DOHH2 (cell line): ENCODE results near the gene ZDHHC1.

ENCODE experiments used
- H3F3A ChIP-seq: fragments of 200-600 bp; sonication (generic), shearing (Covaris generic); 2 replicates; pipeline ENCODE4 v1.6.0; 2016; ENCODE audit warnings: antibody characterized with exemption, mild to moderate bottlenecking; ENCODE audit not compliant: control insufficient read depth, insufficient read depth
- H3K27ac ChIP-seq: fragments of 200-600 bp; sonication (generic); 2 replicates; pipeline ENCODE4 v1.5.1; 2014; ENCODE audit warnings: low read depth, mild to moderate bottlenecking, low read length, moderate library complexity
- H3K27me3 ChIP-seq: fragments of 200-600 bp; sonication (generic); 2 replicates; pipeline ENCODE4 v1.6.1; 2014; ENCODE audit warnings: mild to moderate bottlenecking, low read length, mixed read lengths; ENCODE audit not compliant: control insufficient read depth
- H3K36me3 ChIP-seq: fragments of 200-600 bp; sonication (generic); 2 replicates; pipeline ENCODE4 v1.6.1; 2014; ENCODE audit warnings: mild to moderate bottlenecking, low read length, moderate library complexity, mixed read lengths; ENCODE audit not compliant: control insufficient read depth
- H3K4me1 ChIP-seq: fragments of 200-600 bp; sonication (generic); 2 replicates; pipeline ENCODE4 v1.6.1; 2014; ENCODE audit warnings: mild to moderate bottlenecking, low read length, mixed read lengths; ENCODE audit not compliant: control insufficient read depth
- H3K4me2 ChIP-seq: fragments of 200-600 bp; sonication (generic); 2 replicates; pipeline ENCODE4 v1.6.0; 2014; ENCODE audit warnings: mild to moderate bottlenecking, low read length, moderate library complexity
- H3K4me3 ChIP-seq: fragments of 200-600 bp; sonication (generic); 2 replicates; pipeline ENCODE4 v1.5.1; 2014; ENCODE audit warnings: mild to moderate bottlenecking, low read length, mixed read lengths
- H3K79me2 ChIP-seq: fragments of 200-600 bp; sonication (generic); 2 replicates; pipeline ENCODE4 v1.6.1; 2014; ENCODE audit warnings: mild to moderate bottlenecking, low read length, mixed read lengths; ENCODE audit not compliant: control insufficient read depth
- H3K9me2 ChIP-seq: fragments of 200-600 bp; sonication (generic); replicated peaks from 2 replicates; pipeline ENCODE4 v1.6.1; 2014; ENCODE audit warnings: mild to moderate bottlenecking, low read length, mixed read lengths; ENCODE audit not compliant: control insufficient read depth
- H3K9me3 ChIP-seq: fragments of 200-600 bp; sonication (generic); 2 replicates; pipeline ENCODE4 v1.6.1; 2014; ENCODE audit warnings: antibody characterized with exemption, low read length, mixed read lengths; ENCODE audit not compliant: control insufficient read depth, insufficient read depth
- H4K20me1 ChIP-seq: fragments of 200-600 bp; sonication (generic); 2 replicates; pipeline ENCODE4 v1.6.0; 2014; ENCODE audit warnings: low read depth, mild to moderate bottlenecking, antibody characterized with exemption, low read length, moderate library complexity; ENCODE audit not compliant: control insufficient read depth, insufficient read depth
- EZH2phosphoT487 ChIP-seq: fragments of 200-600 bp; sonication (generic); IDR thresholded peaks from 2 replicates; pipeline ENCODE4 v1.6.1; 2017; ENCODE audit warnings: borderline replicate concordance, mild to moderate bottlenecking, antibody characterized with exemption, low read length, moderate library complexity, mixed read lengths
- TF ChIP-seq, protein P1 (sequence below): fragments of 200-600 bp; sonication (generic); IDR thresholded peaks from one replicate; pipeline ENCODE4 v1.5.1; 2014; ENCODE audit warnings: antibody characterized with exemption, mild to moderate bottlenecking, low read depth, low read length; ENCODE audit not compliant: poor library complexity, severe bottlenecking

Gene ZDHHC1

DNA sequence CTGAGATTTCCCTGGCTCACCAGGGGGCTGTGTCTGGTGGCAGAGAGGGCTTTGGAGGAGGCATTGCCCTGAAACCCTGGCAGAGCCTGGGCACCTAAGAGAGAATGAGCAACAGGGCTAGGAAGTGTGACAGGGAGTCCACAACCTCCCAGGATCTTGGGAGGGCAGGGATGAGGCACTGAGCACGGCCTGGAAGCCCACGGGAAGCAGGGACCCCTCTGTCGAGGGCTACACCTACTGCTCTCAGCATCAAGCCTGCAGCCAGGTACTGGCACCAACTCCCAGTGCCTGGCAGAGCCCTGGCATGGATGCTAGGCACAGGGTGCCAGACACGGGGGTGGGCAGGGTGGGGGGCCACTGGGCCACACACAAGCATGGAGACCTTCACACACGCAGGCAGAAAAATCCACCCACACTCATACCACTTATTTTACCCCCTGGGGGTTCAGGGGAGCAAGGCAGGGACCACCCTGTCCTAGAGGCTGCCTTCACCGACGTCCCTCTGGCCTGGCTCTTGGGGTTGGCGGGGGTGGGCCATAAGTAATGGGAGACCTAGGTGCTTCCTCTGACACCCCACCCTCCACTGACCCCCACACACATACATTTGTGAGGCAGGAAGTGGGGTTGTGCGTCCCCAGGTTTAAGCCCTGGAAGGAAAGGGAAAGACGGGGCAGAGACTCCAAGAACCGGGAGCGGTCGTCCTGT is 13.7 kb upstream of the ZDHHC1 start:
- peaks cover 9% of the 10 kb centered on the region for H3K4me1 ChIP-seq
- no peaks in the 10 kb centered on the region for H3K36me3 ChIP-seq
- peak overlapping the region; percentile 66 for H3K4me2 ChIP-seq
- TF ChIP-seq, protein P1, sequence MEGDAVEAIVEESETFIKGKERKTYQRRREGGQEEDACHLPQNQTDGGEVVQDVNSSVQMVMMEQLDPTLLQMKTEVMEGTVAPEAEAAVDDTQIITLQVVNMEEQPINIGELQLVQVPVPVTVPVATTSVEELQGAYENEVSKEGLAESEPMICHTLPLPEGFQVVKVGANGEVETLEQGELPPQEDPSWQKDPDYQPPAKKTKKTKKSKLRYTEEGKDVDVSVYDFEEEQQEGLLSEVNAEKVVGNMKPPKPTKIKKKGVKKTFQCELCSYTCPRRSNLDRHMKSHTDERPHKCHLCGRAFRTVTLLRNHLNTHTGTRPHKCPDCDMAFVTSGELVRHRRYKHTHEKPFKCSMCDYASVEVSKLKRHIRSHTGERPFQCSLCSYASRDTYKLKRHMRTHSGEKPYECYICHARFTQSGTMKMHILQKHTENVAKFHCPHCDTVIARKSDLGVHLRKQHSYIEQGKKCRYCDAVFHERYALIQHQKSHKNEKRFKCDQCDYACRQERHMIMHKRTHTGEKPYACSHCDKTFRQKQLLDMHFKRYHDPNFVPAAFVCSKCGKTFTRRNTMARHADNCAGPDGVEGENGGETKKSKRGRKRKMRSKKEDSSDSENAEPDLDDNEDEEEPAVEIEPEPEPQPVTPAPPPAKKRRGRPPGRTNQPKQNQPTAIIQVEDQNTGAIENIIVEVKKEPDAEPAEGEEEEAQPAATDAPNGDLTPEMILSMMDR = no peak
- H3F3A ChIP-seq = no peaks in the 10 kb centered on the region
- no peaks in the 10 kb centered on the region for H4K20me1 ChIP-seq
- H3K9me3 ChIP-seq = no peaks in the 10 kb centered on the region
- no peaks in the 10 kb centered on the region for H3K79me2 ChIP-seq
- H3K27ac ChIP-seq = no peak overlapping the region
- H3K4me3 ChIP-seq = peak overlapping the region; percentile 67
- peaks cover 50% of the 10 kb centered on the region for H3K27me3 ChIP-seq
- H3K9me2 ChIP-seq = no peaks in the 10 kb centered on the region

DNA sequence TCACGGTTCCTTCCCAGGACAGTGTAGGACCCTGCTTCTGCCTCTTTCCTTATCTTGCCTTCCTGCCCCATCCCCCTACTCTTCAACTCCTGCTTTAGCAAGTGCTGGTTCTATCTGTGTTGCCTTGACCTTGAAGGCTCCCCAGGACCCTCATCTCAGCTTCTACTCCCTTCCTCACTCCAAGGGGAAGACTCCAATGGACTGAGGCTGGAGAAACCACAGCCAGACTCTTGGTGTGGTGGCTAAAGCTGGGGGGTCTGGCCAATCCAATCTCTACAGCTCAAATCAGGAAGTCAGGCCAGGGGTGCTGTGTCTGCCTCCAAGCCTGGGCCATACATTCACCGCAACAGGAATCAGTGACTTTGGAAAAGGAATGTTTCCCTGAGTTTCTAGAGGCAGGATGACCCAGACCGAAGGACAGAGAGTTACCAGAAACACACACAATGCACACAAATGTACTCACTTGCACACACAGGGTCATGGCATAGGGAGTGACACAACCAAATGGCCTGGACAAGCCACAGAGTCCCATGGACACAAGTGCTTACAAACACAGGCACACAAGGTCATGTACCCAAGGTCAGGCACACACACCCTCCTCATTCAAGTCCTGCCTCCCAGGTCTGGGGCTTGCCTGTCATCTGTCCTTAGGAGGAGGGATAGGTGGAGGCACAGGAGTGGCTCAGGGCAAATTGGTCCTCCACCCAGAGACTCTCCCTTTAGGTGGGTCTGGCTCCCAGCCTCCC is 12.9 kb upstream of the ZDHHC1 start:
- Histone ChIP-seq H3K27me3 (peaks cover 53% of the 10 kb centered on the region), H3K4me2 (no peak overlapping the region), H4K20me1 (no peaks in the 10 kb centered on the region), H3K27ac (no peak overlapping the region), H3K9me3 (no peaks in the 10 kb centered on the region), H3K4me3 (no peak overlapping the region), H3K79me2 (no peaks in the 10 kb centered on the region), H3K4me1 (peaks cover 11% of the 10 kb centered on the region), H3F3A (no peaks in the 10 kb centered on the region), H3K9me2 (no peaks in the 10 kb centered on the region), H3K36me3 (no peaks in the 10 kb centered on the region)
- TF ChIP-seq, protein P1 = no peak
- no peak for TF ChIP-seq EZH2phosphoT487

DNA sequence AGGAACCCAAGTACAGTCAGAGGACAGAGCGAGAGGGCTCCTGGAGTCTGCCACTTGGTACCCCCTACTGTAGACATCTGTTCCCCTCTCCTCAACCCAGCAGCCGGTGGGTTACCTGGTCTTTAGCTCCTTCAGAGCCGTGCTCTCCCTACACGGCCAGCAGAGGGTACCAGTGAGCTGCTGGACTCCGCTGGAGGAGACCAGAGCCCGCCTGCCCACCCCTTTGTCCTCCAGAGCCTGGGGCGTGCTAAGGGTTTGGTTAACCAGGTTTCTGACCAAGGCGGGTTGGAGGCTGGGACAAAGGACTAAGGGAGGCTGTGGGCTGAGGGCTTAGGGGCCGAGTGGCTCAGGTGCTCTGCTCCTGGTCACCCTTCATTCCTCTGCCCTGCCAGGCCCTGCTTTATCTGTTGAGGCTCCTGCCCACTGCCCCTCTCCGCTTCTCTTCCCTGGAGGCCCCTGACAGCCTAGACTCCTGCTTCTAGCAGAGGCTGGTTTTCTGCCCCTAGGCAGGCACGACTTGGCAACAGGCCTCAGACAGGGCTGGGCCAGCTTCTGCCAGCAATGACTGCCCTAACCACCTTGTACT is 12.0 kb upstream of the ZDHHC1 start:
- Histone ChIP-seq H3F3A (no peaks in the 10 kb centered on the region), H3K27me3 (peaks cover 57% of the 10 kb centered on the region), H3K9me3 (no peaks in the 10 kb centered on the region), H4K20me1 (no peaks in the 10 kb centered on the region), H3K4me1 (peaks cover 14% of the 10 kb centered on the region), H3K36me3 (no peaks in the 10 kb centered on the region), H3K27ac (no peak overlapping the region), H3K79me2 (no peaks in the 10 kb centered on the region), H3K4me3 (no peak overlapping the region), H3K4me2 (no peak overlapping the region), H3K9me2 (no peaks in the 10 kb centered on the region)
- TF ChIP-seq, protein P1 = peak; percentile 86
- TF ChIP-seq EZH2phosphoT487 = no peak
